HEK293 (cell line): ENCODE results near the gene MARCHF3.
A peak's percentile ranks its signal among the peaks of the same experiment; 100 is the strongest.

Source experiments
- BCL11A ChIP-seq: fragments of 450-650 bp; formaldehyde crosslinking; IDR thresholded peaks from 2 replicates; pipeline ENCODE4 v1.5.1; 2016; ENCODE audit warnings: low read depth, missing biosample characterization, missing genetic modification characterization
- BCL11B ChIP-seq: fragments of 450-650 bp; formaldehyde crosslinking; IDR thresholded peaks from 2 replicates; pipeline ENCODE4 v1.5.1; 2016; ENCODE audit warnings: low read depth, missing biosample characterization, missing genetic modification characterization
- KLF8 ChIP-seq: fragments of 450-650 bp; formaldehyde crosslinking; IDR thresholded peaks from 2 replicates; pipeline ENCODE4 v1.5.1; 2016; ENCODE audit warnings: missing biosample characterization, missing genetic modification characterization
- MZF1 ChIP-seq: fragments of 450-650 bp; formaldehyde crosslinking; IDR thresholded peaks from 2 replicates; pipeline ENCODE4 v1.5.1; 2017; ENCODE audit warnings: missing biosample characterization, missing genetic modification characterization, borderline replicate concordance
- SP2 ChIP-seq: fragments of 450-650 bp; formaldehyde crosslinking; IDR thresholded peaks from 2 replicates; pipeline ENCODE4 v1.5.1; 2016; ENCODE audit warnings: missing biosample characterization, missing genetic modification characterization
- TRIM28 ChIP-seq: IDR thresholded peaks from 2 replicates; pipeline ENCODE4 v1.6.1; 2011; ENCODE audit warnings: low read length, control low read depth, borderline replicate concordance
- ZBTB21 ChIP-seq: fragments of 450-650 bp; formaldehyde crosslinking; IDR thresholded peaks from 2 replicates; pipeline ENCODE4 v1.5.1; 2017; ENCODE audit warnings: missing biosample characterization, missing genetic modification characterization
- ZBTB8A ChIP-seq: fragments of 450-650 bp; formaldehyde crosslinking; IDR thresholded peaks from 2 replicates; pipeline ENCODE4 v1.5.1; 2016; ENCODE audit warnings: missing biosample characterization, missing genetic modification characterization
- ZEB2 ChIP-seq: fragments of 450-650 bp; formaldehyde crosslinking; IDR thresholded peaks from 2 replicates; pipeline ENCODE4 v1.5.1; 2016; ENCODE audit warnings: missing biosample characterization, missing genetic modification characterization
- ZFHX2 ChIP-seq: fragments of 450-650 bp; formaldehyde crosslinking; conservative IDR thresholded peaks from 2 replicates; pipeline ENCODE4 v1.5.1; 2016; ENCODE audit warnings: missing biosample characterization, missing genetic modification characterization
- ZNF133 ChIP-seq: fragments of 450-650 bp; formaldehyde crosslinking; IDR thresholded peaks from 2 replicates; pipeline ENCODE4 v1.5.1; 2016; ENCODE audit warnings: missing biosample characterization, missing genetic modification characterization
- ZNF146 ChIP-seq: fragments of 450-650 bp; formaldehyde crosslinking; IDR thresholded peaks from 2 replicates; pipeline ENCODE4 v1.5.1; 2016; ENCODE audit warnings: missing biosample characterization, missing genetic modification characterization
- ZNF169 ChIP-seq: fragments of 450-650 bp; formaldehyde crosslinking; IDR thresholded peaks from 2 replicates; pipeline ENCODE4 v1.5.1; 2016; ENCODE audit warnings: missing biosample characterization, missing genetic modification characterization
- ZNF211 ChIP-seq: fragments of 450-650 bp; formaldehyde crosslinking; IDR thresholded peaks from 2 replicates; pipeline ENCODE4 v1.5.1; 2016; ENCODE audit warnings: low read depth, missing biosample characterization, missing genetic modification characterization
- ZNF221 ChIP-seq: fragments of 450-650 bp; formaldehyde crosslinking; IDR thresholded peaks from 2 replicates; pipeline ENCODE4 v1.5.1; 2017; ENCODE audit warnings: missing biosample characterization, missing genetic modification characterization, borderline replicate concordance
- ZNF391 ChIP-seq: fragments of 450-650 bp; formaldehyde crosslinking; IDR thresholded peaks from 2 replicates; pipeline ENCODE4 v1.5.1; 2016; ENCODE audit warnings: low read depth, missing biosample characterization, missing genetic modification characterization, borderline replicate concordance
- ZNF394 ChIP-seq: fragments of 450-650 bp; formaldehyde crosslinking; IDR thresholded peaks from 2 replicates; pipeline ENCODE4 v1.5.1; 2016; ENCODE audit warnings: missing biosample characterization, missing genetic modification characterization, mild to moderate bottlenecking, moderate library complexity, borderline replicate concordance
- ZNF514 ChIP-seq: fragments of 450-650 bp; formaldehyde crosslinking; IDR thresholded peaks from 2 replicates; pipeline ENCODE4 v1.5.1; 2016; ENCODE audit warnings: missing biosample characterization, missing genetic modification characterization
- ZNF521 ChIP-seq: fragments of 450-650 bp; formaldehyde crosslinking; IDR thresholded peaks from 2 replicates; pipeline ENCODE4 v1.5.1; 2017; ENCODE audit warnings: missing biosample characterization, mild to moderate bottlenecking, missing genetic modification characterization
- ZNF544 ChIP-seq: fragments of 450-650 bp; formaldehyde crosslinking; IDR thresholded peaks from 2 replicates; pipeline ENCODE4 v1.5.0; 2017; ENCODE audit warnings: missing biosample characterization, missing genetic modification characterization
- ZNF585B ChIP-seq: fragments of 450-650 bp; formaldehyde crosslinking; IDR thresholded peaks from 2 replicates; pipeline ENCODE4 v1.5.1; 2016; ENCODE audit warnings: missing biosample characterization, missing genetic modification characterization
- ZNF596 ChIP-seq: fragments of 450-650 bp; IDR thresholded peaks from 2 replicates; pipeline ENCODE4 v1.5.0; 2018; ENCODE audit warnings: missing biosample characterization, mild to moderate bottlenecking, missing genetic modification characterization, moderate library complexity
- ZNF600 ChIP-seq: fragments of 450-650 bp; formaldehyde crosslinking; IDR thresholded peaks from 2 replicates; pipeline ENCODE4 v1.5.1; 2016; ENCODE audit warnings: missing biosample characterization, missing genetic modification characterization
- ZNF837 ChIP-seq: fragments of 450-650 bp; formaldehyde crosslinking; IDR thresholded peaks from 2 replicates; pipeline ENCODE4 v1.5.1; 2016; ENCODE audit warnings: missing biosample characterization, missing genetic modification characterization
- TF ChIP-seq, protein P1 (sequence below): fragments of 450-650 bp; formaldehyde crosslinking; IDR thresholded peaks from 2 replicates; pipeline ENCODE4 v1.5.1; 2017; ENCODE audit warnings: missing biosample characterization, missing genetic modification characterization
- TF ChIP-seq, protein P2 (sequence below): fragments of 450-650 bp; formaldehyde crosslinking; IDR thresholded peaks from 2 replicates; pipeline ENCODE4 v1.5.1; 2017; ENCODE audit warnings: missing biosample characterization, missing genetic modification characterization
- TF ChIP-seq, protein P3 (sequence below): fragments of 450-650 bp; formaldehyde crosslinking; IDR thresholded peaks from 2 replicates; pipeline ENCODE4 v1.5.1; 2016; ENCODE audit warnings: missing biosample characterization, missing genetic modification characterization
- TF ChIP-seq, protein P4 (sequence below): fragments of 450-650 bp; formaldehyde crosslinking; IDR thresholded peaks from 2 replicates; pipeline ENCODE4 v1.5.1; 2016; ENCODE audit warnings: missing biosample characterization, missing genetic modification characterization, low read depth
- TF ChIP-seq, protein P5 (sequence below): fragments of 450-650 bp; formaldehyde crosslinking; IDR thresholded peaks from 2 replicates; pipeline ENCODE4 v1.5.1; 2016; ENCODE audit warnings: missing biosample characterization, missing genetic modification characterization

MARCHF3 gene

DNA sequence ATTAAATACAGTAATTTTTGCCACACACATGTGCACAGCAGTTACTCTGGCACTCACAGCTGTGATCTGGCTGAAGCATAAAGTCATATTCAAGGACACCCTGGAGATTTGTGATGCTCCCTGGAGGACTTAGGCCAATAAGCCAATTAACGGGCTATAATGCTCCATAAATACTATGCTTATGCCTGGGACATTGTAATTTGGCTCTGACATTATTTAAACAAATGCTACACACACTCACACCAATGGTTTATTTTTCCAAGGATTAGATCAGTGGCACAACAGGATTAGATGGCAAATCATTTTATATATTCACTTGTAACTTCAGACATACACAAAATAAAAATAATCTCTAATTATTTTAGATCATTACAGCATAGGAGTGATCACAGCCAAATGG lies 142.2 kb downstream of the MARCHF3 start (continued):
- TF ChIP-seq, protein P1, sequence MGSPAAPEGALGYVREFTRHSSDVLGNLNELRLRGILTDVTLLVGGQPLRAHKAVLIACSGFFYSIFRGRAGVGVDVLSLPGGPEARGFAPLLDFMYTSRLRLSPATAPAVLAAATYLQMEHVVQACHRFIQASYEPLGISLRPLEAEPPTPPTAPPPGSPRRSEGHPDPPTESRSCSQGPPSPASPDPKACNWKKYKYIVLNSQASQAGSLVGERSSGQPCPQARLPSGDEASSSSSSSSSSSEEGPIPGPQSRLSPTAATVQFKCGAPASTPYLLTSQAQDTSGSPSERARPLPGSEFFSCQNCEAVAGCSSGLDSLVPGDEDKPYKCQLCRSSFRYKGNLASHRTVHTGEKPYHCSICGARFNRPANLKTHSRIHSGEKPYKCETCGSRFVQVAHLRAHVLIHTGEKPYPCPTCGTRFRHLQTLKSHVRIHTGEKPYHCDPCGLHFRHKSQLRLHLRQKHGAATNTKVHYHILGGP (tag by site-specific recombination) = no peak
- TF ChIP-seq ZNF221 (tag by site-specific recombination) (0 out of 2 replicates have a peak, but pooled peaks have one; percentile 36), ZNF394 (tag by site-specific recombination) (no peak), ZNF585B (tag by site-specific recombination) (no peak), ZNF837 (tag by site-specific recombination) (no peak), MZF1 (tag by site-specific recombination) (0 out of 2 replicates have a peak, but pooled peaks have one; percentile 18), BCL11B (tag by site-specific recombination) (no peak), ZNF133 (tag by site-specific recombination) (no peak), KLF8 (peak; percentile 75), ZNF211 (tag by site-specific recombination) (no peak), BCL11A (tag by site-specific recombination) (no peak), ZNF514 (tag by site-specific recombination) (no peak), ZBTB8A (tag by site-specific recombination) (peak; percentile 39; the same call in 1 of the 2 replicates), ZNF544 (tag by site-specific recombination) (no peak), ZNF391 (no peak), ZNF596 (tag by site-specific recombination) (no peak), TRIM28 (0 out of 2 replicates have a peak, but pooled peaks have one; percentile 34), ZNF169 (no peak), ZNF521 (no peak), ZNF600 (tag by site-specific recombination) (no peak), ZFHX2 (tag by site-specific recombination) (no peak), ZNF146 (no peak), ZBTB21 (no peak), SP2 (tag by site-specific recombination) (no peak), ZEB2 (tag by site-specific recombination) (peak; percentile 80)
- TF ChIP-seq, protein P2, sequence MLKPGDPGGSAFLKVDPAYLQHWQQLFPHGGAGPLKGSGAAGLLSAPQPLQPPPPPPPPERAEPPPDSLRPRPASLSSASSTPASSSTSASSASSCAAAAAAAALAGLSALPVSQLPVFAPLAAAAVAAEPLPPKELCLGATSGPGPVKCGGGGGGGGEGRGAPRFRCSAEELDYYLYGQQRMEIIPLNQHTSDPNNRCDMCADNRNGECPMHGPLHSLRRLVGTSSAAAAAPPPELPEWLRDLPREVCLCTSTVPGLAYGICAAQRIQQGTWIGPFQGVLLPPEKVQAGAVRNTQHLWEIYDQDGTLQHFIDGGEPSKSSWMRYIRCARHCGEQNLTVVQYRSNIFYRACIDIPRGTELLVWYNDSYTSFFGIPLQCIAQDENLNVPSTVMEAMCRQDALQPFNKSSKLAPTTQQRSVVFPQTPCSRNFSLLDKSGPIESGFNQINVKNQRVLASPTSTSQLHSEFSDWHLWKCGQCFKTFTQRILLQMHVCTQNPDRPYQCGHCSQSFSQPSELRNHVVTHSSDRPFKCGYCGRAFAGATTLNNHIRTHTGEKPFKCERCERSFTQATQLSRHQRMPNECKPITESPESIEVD = peak; percentile 74
- TF ChIP-seq, protein P3, sequence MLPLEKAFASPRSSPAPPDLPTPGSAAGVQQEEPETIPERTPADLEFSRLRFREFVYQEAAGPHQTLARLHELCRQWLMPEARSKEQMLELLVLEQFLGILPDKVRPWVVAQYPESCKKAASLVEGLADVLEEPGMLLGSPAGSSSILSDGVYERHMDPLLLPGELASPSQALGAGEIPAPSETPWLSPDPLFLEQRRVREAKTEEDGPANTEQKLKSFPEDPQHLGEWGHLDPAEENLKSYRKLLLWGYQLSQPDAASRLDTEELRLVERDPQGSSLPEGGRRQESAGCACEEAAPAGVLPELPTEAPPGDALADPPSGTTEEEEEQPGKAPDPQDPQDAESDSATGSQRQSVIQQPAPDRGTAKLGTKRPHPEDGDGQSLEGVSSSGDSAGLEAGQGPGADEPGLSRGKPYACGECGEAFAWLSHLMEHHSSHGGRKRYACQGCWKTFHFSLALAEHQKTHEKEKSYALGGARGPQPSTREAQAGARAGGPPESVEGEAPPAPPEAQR (tag by site-specific recombination) = no peak
- TF ChIP-seq, protein P4, sequence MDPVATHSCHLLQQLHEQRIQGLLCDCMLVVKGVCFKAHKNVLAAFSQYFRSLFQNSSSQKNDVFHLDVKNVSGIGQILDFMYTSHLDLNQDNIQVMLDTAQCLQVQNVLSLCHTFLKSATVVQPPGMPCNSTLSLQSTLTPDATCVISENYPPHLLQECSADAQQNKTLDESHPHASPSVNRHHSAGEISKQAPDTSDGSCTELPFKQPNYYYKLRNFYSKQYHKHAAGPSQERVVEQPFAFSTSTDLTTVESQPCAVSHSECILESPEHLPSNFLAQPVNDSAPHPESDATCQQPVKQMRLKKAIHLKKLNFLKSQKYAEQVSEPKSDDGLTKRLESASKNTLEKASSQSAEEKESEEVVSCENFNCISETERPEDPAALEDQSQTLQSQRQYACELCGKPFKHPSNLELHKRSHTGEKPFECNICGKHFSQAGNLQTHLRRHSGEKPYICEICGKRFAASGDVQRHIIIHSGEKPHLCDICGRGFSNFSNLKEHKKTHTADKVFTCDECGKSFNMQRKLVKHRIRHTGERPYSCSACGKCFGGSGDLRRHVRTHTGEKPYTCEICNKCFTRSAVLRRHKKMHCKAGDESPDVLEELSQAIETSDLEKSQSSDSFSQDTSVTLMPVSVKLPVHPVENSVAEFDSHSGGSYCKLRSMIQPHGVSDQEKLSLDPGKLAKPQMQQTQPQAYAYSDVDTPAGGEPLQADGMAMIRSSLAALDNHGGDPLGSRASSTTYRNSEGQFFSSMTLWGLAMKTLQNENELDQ = no peak
- TF ChIP-seq, protein P5, sequence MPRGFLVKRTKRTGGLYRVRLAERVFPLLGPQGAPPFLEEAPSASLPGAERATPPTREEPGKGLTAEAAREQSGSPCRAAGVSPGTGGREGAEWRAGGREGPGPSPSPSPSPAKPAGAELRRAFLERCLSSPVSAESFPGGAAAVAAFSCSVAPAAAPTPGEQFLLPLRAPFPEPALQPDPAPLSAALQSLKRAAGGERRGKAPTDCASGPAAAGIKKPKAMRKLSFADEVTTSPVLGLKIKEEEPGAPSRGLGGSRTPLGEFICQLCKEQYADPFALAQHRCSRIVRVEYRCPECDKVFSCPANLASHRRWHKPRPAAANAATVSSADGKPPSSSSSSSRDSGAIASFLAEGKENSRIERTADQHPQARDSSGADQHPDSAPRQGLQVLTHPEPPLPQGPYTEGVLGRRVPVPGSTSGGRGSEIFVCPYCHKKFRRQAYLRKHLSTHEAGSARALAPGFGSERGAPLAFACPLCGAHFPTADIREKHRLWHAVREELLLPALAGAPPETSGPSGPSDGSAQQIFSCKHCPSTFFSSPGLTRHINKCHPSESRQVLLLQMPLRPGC (tag by site-specific recombination) = peak; percentile 75
